ENCODE data around the gene MGST3.
"Not testable (repeated sequence)": the region's sequence is repeated elsewhere in the genome, so short reads cannot be mapped to it uniquely, and the experiment has no call there.

The MGST3 gene

DNA sequence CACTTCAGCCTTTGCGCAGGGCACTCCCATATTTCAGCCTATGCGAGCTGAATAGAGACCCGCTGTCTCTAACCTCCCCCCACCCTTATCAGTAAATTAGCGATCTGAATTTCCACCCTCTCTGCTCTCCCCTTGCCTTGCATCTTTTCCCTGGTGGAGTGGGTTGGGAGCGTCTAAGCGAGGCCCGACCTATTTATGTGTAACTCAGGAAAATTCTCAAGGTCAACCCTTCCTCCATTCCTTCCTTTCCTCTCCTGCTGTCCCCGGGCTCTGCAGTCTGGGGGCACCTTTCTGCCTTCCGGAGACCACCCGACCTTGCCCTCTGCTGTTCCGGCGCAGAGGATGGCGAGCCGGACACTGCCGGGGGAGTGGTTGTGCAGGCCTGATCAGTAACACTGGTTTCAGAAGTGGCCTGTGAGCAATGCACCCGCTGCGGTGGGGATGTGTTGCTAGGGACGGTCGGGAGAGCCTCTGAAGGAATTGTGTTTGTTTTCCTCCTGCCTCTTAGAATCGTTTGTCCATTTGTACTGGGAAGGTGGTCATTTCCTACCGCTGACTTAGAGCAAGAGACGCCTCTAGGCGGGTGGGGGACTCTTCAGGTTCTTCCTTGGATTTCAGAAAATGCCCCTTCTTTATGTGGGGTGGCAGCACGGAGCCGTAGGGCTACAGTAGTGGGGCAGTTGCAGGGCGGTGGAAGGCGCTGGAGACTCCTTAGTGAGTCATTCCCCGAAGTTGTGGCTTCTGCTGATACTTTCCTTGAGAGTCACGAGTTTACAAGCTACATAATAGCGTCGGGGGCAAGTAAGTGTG lies 513 bp downstream of the MGST3 start:
- H3K9ac ChIP-seq (ENCODE audit: low read length) = peak overlapping the region; percentile 85
- H3K9me3 ChIP-seq (ENCODE audit: control insufficient read depth, low read depth, low read length) = no peaks in the 10 kb centered on the region
- no peak overlapping the region for H3K27ac ChIP-seq (ENCODE audit: low read length)
- peaks cover 16% of the 10 kb centered on the region for H3K27me3 ChIP-seq (ENCODE audit: control insufficient read depth, insufficient read depth, low read length)
- H3K4me1 ChIP-seq (ENCODE audit: control insufficient read depth, low read depth, low read length) = peaks cover 23% of the 10 kb centered on the region
- no peaks in the 10 kb centered on the region for H3K36me3 ChIP-seq (ENCODE audit: control insufficient read depth, low read depth, low read length)
- H3K4me3 ChIP-seq (ENCODE audit: low read length) = peak overlapping the region; percentile 61

DNA sequence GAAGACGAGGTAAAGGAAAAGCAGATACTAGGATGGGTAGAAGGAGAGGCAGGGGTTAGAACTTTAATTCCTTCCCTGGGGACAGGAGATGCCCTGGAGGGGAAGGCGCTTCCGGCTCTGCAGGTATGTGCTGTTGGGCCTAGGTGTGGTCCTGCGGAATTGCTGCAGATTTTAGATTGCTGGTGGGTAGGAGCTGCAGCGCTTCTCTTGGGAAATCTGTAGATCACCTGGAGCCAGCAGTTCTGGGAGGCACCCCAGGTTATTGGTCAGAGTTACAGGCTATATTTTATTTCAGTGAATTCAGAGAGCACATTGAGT lies 1.1 kb downstream of the MGST3 start:
- peaks cover 16% of the 10 kb centered on the region for H3K27me3 ChIP-seq (ENCODE audit: control insufficient read depth, insufficient read depth, low read length)
- H3K9ac ChIP-seq (ENCODE audit: low read length) = peak overlapping the region; percentile 85
- peaks cover 23% of the 10 kb centered on the region for H3K4me1 ChIP-seq (ENCODE audit: control insufficient read depth, low read depth, low read length)
- H3K9me3 ChIP-seq (ENCODE audit: control insufficient read depth, low read depth, low read length) = no peaks in the 10 kb centered on the region
- H3K4me3 ChIP-seq (ENCODE audit: low read length) = peak overlapping the region; percentile 61
- H3K36me3 ChIP-seq (ENCODE audit: control insufficient read depth, low read depth, low read length) = no peaks in the 10 kb centered on the region
- H3K27ac ChIP-seq (ENCODE audit: low read length) = no peak overlapping the region

DNA sequence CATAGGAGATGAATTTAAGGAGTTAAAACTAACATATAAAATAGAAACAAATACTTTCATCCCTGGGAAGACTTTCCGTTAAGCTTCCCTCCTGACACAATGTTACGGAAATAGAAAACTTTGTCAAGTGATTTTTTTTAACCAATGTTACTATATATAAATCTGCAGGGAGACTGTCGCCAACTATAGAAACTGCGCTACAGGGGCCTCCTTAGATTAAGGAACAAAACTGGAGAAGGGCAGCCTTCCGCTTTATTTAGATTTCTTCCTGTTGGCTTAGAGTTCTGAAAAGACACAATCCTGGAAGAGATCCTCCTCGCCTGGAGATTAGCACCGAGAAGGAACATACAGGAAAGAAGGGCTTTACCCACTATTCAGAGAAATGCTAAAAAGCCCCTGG lies 1.5 kb downstream of the MGST3 start:
- H3K27ac ChIP-seq (ENCODE audit: low read length) = no peak overlapping the region

DNA sequence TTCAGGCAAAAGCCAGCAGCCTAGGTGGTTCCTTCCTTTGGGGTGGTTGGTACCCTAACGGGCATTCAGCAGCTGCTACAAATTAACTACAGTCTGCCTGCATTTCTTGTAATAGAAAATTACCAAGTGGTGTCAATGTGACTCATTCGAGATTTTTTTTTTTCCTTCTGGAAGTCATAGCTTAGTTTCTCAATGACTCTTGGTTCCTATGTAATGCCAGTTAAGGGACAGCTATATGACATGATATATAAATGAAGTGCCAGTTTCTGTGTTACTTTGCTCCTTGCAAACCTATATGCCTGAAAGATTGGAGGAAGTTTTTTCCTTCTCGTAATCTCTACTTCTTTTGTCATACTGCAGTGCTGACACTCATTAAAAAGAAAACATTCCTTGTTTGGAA lies 2.6 kb downstream of the MGST3 start:
- Histone ChIP-seq H3K27ac (ENCODE audit: low read length) (no peak overlapping the region), H3K4me3 (ENCODE audit: low read length) (no peak overlapping the region), H3K9me3 (ENCODE audit: control insufficient read depth, low read depth, low read length) (no peaks in the 10 kb centered on the region), H3K9ac (ENCODE audit: low read length) (no peak overlapping the region), H3K4me1 (ENCODE audit: control insufficient read depth, low read depth, low read length) (peaks cover 23% of the 10 kb centered on the region), H3K36me3 (ENCODE audit: control insufficient read depth, low read depth, low read length) (no peaks in the 10 kb centered on the region), H3K27me3 (ENCODE audit: control insufficient read depth, insufficient read depth, low read length) (peaks cover 16% of the 10 kb centered on the region)

More for the DNA sequence above, 1.5 kb downstream of the MGST3 start:
- H3K9me3 ChIP-seq (ENCODE audit: control insufficient read depth, low read depth, low read length) = no peaks in the 10 kb centered on the region
- no peak overlapping the region for H3K9ac ChIP-seq (ENCODE audit: low read length)
- peaks cover 23% of the 10 kb centered on the region for H3K4me1 ChIP-seq (ENCODE audit: control insufficient read depth, low read depth, low read length)
- H3K27me3 ChIP-seq (ENCODE audit: control insufficient read depth, insufficient read depth, low read length) = peaks cover 16% of the 10 kb centered on the region
- peak overlapping the region; percentile 61 for H3K4me3 ChIP-seq (ENCODE audit: low read length)
- H3K36me3 ChIP-seq (ENCODE audit: control insufficient read depth, low read depth, low read length) = no peaks in the 10 kb centered on the region

DNA sequence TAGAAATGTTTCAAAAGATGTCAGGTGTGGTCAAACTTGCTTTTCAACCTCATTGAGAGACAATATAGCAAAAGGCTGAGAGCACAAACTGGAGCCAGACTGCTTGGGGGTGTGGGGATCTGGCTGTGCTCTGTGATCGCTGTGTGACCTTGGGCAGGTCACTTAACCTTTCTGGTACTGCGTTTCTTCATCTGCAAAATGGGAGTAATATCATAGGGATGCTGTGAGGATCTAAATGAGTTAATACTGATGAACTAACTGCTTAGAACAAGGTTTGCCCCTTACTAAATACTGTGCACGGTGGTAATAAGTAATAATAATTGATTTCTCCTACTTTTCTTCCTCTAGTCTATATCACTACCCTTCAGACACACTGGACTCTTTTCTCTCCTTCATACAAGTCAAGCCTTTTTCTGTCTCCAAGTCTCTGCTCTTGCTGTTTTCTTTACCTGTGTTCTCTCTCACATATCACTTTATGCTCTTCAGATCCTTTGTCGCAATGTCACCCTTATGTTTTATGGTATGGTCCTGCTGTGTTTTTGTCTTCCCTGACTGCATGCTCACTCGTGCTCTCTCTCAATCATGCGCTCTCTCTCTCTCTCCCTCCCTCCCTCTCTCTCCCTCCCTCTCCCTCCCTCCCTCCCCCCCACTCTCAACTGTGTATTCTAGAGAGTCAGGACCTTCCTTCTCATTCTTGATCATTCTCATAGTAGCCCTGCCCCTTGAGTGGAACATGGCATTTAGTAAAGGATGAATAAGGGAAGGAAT lies 3.3 kb downstream of the MGST3 start:
- Histone ChIP-seq H3K27me3 (ENCODE audit: control insufficient read depth, insufficient read depth, low read length) (peaks cover 12% of the 10 kb centered on the region), H3K36me3 (ENCODE audit: control insufficient read depth, low read depth, low read length) (no peaks in the 10 kb centered on the region), H3K9me3 (ENCODE audit: control insufficient read depth, low read depth, low read length) (no peaks in the 10 kb centered on the region), H3K27ac (ENCODE audit: low read length) (no peak overlapping the region), H3K4me3 (ENCODE audit: low read length) (no peak overlapping the region), H3K9ac (ENCODE audit: low read length) (no peak overlapping the region), H3K4me1 (ENCODE audit: control insufficient read depth, low read depth, low read length) (peaks cover 23% of the 10 kb centered on the region)

DNA sequence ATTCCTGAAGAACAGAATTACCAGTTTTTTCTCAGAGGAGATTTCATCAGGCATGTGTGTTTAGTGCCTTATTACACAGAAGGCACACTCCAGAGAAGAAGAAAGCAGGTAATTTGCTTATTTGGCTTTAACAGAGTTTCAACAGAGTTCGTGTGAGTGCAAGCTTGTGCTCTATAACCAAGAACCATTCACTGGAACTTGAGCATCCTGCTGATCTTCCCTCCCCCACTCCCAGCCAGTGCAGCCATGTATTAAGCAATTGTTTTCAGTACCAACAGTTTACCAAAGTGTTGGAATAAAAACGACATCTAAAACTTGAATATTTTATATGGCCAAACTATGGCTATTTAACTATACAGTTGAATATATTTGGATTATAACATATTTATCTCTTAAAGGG lies 4.3 kb downstream of the MGST3 start:
- Histone ChIP-seq H3K4me3 (ENCODE audit: low read length) (peak overlapping the region; percentile 27), H3K36me3 (ENCODE audit: control insufficient read depth, low read depth, low read length) (peaks cover 3% of the 10 kb centered on the region), H3K9me3 (ENCODE audit: control insufficient read depth, low read depth, low read length) (no peaks in the 10 kb centered on the region), H3K4me1 (ENCODE audit: control insufficient read depth, low read depth, low read length) (peaks cover 23% of the 10 kb centered on the region), H3K27ac (ENCODE audit: low read length) (no peak overlapping the region), H3K27me3 (ENCODE audit: control insufficient read depth, insufficient read depth, low read length) (peaks cover 12% of the 10 kb centered on the region), H3K9ac (ENCODE audit: low read length) (peak overlapping the region; percentile 19)

DNA sequence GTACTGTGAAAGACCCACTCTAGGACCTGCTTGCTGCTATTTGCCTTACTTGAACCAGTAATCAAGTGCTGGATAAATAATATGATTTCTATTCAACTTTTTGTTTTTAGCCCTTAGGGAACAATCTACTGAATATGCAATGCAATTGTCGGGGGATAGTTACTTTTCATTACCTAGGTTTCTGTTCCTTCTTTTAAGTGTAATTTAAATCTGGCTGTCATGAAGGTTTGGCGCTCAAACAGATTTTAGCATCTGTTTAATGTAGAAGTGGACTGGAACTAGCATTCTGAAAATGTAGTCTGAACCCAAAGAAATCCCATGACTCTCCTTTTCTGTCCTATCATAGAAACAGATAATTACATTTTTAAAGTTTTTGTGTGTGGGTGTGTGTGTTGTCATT lies 4.8 kb downstream of the MGST3 start:
- Histone ChIP-seq H3K9ac (ENCODE audit: low read length) (no peak overlapping the region), H3K27me3 (ENCODE audit: control insufficient read depth, insufficient read depth, low read length) (peaks cover 12% of the 10 kb centered on the region), H3K9me3 (ENCODE audit: control insufficient read depth, low read depth, low read length) (no peaks in the 10 kb centered on the region), H3K4me3 (ENCODE audit: low read length) (no peak overlapping the region), H3K36me3 (ENCODE audit: control insufficient read depth, low read depth, low read length) (peaks cover 4% of the 10 kb centered on the region), H3K27ac (ENCODE audit: low read length) (no peak overlapping the region), H3K4me1 (ENCODE audit: control insufficient read depth, low read depth, low read length) (peaks cover 23% of the 10 kb centered on the region)

DNA sequence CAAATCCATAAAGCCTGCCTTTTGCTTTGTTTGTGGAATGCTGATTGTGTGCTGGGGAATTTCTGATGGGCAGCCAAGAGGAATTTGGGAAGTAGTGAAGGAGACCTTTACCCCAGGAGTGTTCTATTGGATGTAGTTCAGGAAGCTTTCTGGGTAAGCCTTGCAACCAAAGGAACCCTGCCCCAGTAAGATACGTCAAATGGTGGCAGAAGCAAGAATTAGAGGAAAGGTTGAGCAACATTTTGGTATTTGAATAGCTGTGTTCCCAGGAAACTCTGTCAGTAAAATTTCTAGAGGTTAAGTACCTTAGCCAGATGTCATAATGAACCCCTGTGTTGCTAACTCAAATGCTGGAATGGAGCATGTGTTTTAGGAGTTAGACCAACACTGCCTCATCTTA lies 6.4 kb downstream of the MGST3 start:
- H3K9me3 ChIP-seq (ENCODE audit: control insufficient read depth, low read depth, low read length) = no peaks in the 10 kb centered on the region
- peaks cover 4% of the 10 kb centered on the region for H3K36me3 ChIP-seq (ENCODE audit: control insufficient read depth, low read depth, low read length)
- no peak overlapping the region for H3K27ac ChIP-seq (ENCODE audit: low read length)
- H3K9ac ChIP-seq (ENCODE audit: low read length) = no peak overlapping the region
- H3K27me3 ChIP-seq (ENCODE audit: control insufficient read depth, insufficient read depth, low read length) = peaks cover 6% of the 10 kb centered on the region
- H3K4me3 ChIP-seq (ENCODE audit: low read length) = no peak overlapping the region
- peaks cover 18% of the 10 kb centered on the region for H3K4me1 ChIP-seq (ENCODE audit: control insufficient read depth, low read depth, low read length)

DNA sequence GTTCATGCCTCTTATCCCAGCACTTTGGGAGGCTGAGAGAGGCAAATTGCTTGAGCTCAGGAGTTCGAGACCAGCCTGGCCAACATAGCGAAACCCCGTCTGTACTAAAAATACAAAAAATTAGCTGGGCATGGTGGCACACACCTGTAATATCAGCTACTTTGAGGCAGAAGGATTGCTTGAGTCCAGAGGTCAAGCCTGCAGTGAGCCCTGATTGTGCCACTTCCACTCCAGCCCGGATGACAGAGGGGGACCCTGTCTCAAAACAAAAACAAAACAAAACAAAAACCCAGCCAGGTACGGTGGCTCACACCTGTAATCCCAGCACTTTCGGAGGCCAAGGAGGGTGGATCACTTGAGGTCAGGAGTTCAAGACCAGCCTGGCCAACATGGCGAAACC lies 7.2 kb downstream of the MGST3 start:
- H3K9ac ChIP-seq (ENCODE audit: low read length); H3K9me3 ChIP-seq (ENCODE audit: control insufficient read depth, low read depth, low read length); H3K36me3 ChIP-seq (ENCODE audit: control insufficient read depth, low read depth, low read length); H3K27ac ChIP-seq (ENCODE audit: low read length); H3K4me3 ChIP-seq (ENCODE audit: low read length); H3K27me3 ChIP-seq (ENCODE audit: control insufficient read depth, insufficient read depth, low read length): not testable (repeated sequence)
- peaks cover 11% of the 10 kb centered on the region for H3K4me1 ChIP-seq (ENCODE audit: control insufficient read depth, low read depth, low read length)

DNA sequence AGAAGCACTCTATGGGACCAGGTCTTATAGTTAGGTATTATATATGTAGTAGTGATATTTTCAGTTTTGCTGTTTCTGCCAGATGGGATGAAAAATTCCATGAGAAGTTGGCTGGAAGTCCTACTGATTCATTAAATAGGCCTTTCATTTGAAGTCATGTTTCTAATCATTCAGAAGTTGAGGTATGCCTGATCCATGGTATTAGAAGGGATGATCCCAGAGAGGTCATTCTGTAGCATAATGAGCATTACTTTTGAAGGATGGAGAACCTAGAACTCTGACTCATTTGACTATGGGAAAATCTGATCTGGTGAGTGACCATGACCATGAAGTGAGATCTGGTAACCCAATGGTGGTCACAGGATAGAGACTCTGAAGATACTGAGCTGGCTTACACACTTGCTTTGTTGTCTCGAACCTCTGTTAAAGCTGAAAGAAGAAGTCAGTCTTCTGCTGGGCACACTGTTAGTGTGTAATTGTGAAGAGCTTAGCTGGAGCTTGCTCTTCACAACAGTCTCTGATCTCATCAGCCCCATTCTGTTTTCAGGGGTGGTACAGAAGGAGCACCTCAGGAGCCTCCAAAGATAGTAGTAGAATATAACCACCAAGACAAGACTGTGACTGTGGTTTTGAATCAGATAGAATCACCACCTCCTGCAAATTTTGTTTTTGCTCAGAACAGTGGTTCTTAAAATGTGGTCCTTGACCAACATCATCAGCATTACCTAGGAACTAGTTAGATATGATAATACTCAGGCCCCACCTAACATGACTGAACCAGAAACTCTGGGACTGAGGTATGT lies 9.0 kb downstream of the MGST3 start:
- H3K9ac ChIP-seq (ENCODE audit: low read length) = no peak overlapping the region
- no peak overlapping the region for H3K4me3 ChIP-seq (ENCODE audit: low read length)
- peaks cover 4% of the 10 kb centered on the region for H3K36me3 ChIP-seq (ENCODE audit: control insufficient read depth, low read depth, low read length)
- no peaks in the 10 kb centered on the region for H3K27me3 ChIP-seq (ENCODE audit: control insufficient read depth, insufficient read depth, low read length)
- peaks cover 8% of the 10 kb centered on the region for H3K4me1 ChIP-seq (ENCODE audit: control insufficient read depth, low read depth, low read length)
- no peaks in the 10 kb centered on the region for H3K9me3 ChIP-seq (ENCODE audit: control insufficient read depth, low read depth, low read length)
- H3K27ac ChIP-seq (ENCODE audit: low read length) = no peak overlapping the region

DNA sequence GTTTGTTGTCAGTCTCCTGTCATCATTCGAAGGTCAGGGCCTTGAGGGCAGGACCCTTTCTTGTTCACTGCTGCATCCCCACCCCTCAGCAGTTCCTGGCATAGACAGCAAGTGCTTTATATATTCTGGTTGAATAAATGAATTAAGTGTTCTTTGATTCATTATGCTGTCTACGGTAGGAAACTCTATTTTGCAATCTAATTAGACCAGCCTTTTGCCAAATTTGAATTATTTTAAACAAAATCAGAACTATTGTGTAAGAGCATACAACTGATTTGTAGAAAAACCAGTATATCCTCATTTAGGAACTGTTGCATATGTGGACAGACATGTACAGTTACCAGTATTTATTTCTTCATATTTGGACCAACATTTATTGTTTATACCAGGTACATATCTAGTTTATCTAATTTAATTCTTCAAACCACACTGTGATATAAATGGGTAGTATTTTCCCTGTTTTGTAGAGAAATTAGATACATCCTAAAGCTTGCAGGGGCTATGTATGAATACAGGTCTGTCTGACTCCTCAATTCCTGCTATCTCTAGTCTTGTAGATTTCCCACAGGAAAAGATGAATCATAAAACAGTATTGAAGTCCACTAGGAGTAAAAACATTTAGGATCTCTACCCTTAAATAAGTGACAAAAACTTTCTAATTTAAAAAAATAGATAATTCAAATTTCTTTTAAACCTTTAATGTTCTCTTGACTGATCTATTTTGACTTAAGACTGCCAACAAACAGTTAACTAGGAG lies 10.4 kb downstream of the MGST3 start:
- H3K9me3 ChIP-seq (ENCODE audit: control insufficient read depth, low read depth, low read length) = no peaks in the 10 kb centered on the region
- H3K27me3 ChIP-seq (ENCODE audit: control insufficient read depth, insufficient read depth, low read length) = no peaks in the 10 kb centered on the region
- no peak overlapping the region for H3K4me3 ChIP-seq (ENCODE audit: low read length)
- H3K4me1 ChIP-seq (ENCODE audit: control insufficient read depth, low read depth, low read length) = no peaks in the 10 kb centered on the region
- H3K36me3 ChIP-seq (ENCODE audit: control insufficient read depth, low read depth, low read length) = peaks cover 4% of the 10 kb centered on the region
- no peak overlapping the region for H3K27ac ChIP-seq (ENCODE audit: low read length)
- no peak overlapping the region for H3K9ac ChIP-seq (ENCODE audit: low read length)
